GM20000 (cell line): ENCODE results near the gene ADSS2.

Experiments
- DNase-seq: peaks from one replicate; pipeline ENCODE4 v3.0.0; 2012; ENCODE audit warnings: low spot score
- TF ChIP-seq, protein P1 (sequence below): IDR thresholded peaks from 2 replicates; pipeline ENCODE4 v1.5.1; 2012; ENCODE audit warnings: mild to moderate bottlenecking, control low read depth; ENCODE audit errors: extremely low read depth, missing control alignments

The ADSS2 gene

DNA sequence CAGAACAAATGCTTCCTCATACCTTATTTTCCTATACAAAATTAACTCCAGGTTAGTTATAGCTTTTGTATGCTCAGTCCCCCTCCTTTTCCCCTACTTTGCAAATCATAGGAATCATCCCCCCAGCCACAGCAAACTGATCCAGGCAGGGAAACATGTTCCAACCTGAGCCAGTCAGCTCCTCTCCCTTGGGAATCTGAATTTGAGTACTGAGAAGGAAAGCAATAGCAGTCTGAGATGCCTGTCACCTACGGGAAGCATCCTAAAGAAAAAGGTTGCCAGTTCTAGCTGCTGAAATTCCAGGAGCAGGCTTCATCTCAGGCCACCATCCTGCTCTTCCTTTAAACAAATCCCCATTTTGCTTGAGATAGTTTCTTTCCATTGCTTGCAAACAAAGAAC, 6.9 kb downstream of the ADSS2 start:
- DNase-seq: no peak
- TF ChIP-seq, protein P1, sequence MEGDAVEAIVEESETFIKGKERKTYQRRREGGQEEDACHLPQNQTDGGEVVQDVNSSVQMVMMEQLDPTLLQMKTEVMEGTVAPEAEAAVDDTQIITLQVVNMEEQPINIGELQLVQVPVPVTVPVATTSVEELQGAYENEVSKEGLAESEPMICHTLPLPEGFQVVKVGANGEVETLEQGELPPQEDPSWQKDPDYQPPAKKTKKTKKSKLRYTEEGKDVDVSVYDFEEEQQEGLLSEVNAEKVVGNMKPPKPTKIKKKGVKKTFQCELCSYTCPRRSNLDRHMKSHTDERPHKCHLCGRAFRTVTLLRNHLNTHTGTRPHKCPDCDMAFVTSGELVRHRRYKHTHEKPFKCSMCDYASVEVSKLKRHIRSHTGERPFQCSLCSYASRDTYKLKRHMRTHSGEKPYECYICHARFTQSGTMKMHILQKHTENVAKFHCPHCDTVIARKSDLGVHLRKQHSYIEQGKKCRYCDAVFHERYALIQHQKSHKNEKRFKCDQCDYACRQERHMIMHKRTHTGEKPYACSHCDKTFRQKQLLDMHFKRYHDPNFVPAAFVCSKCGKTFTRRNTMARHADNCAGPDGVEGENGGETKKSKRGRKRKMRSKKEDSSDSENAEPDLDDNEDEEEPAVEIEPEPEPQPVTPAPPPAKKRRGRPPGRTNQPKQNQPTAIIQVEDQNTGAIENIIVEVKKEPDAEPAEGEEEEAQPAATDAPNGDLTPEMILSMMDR: no peak

DNA sequence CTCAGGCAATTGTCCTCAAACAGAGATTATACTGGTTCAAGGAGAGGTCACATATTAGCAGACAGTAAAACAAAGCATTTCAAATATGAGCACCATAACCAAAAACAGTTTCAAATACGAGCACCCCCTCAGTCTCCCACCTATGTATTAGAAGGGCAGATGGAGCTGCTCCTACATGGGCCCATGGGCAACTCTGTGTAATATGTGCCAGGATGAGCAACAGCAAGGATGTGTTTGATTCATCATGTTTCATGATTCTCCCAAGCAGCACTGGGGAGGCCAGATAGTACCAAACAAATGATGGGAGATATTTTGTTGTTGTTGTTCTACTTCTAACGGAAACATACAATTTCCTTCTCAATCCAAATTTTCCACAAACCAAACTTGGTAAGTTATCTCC, 8.9 kb downstream of the ADSS2 start:
- no peak for DNase-seq
- TF ChIP-seq, protein P1: no peak

- TF ChIP-seq, protein P1: no peak
- no peak for DNase-seq
These were observed 12.2 kb downstream of the ADSS2 start for GRCh38 chr1:244439391-244440032.

GRCh38 chr1:244437086-244437468, 14.6 kb downstream of the ADSS2 start:
- TF ChIP-seq, protein P1: no peak
- DNase-seq: no peak

GRCh38 chr1:244436336-244437085, 15.2 kb downstream of the ADSS2 start:
- TF ChIP-seq, protein P1: no peak
- no peak for DNase-seq

DNA sequence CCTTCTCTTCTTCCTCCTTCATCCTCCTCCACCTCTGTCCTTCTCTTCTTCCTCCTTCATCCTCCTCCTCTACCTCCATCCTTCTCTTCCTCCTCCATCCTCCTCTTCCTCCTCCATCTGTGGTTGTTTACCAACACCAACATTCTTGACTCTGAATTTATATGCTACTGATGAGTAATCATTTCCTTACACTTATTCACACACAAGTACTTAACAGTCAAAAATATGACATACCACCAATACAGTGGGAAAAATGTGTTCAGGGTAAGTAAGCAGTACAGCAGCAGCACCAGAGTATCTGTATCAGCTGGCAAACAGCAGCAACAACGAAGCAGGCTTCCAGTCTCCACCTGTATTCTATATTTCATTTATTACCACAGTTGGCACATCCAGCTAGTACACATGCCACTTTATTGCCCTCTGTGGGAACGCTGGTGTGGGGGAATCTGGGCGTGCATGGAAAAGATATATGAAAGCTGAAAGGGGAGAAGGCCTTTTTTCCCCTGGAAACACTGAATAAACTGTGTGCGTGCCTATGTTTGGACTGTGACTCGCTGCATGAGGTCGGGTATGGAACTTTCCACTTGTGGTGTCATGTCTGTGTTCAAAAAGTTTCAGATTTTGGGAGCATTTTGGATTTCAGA, 16.0 kb downstream of the ADSS2 start:
- DNase-seq: no peak
- TF ChIP-seq, protein P1: no peak

- no peak for DNase-seq
- TF ChIP-seq, protein P1: no peak
These were observed 20.5 kb downstream of the ADSS2 start for GRCh38 chr1:244431166-244431565.
